Fibroblast of peridontal ligament (primary cell): ENCODE results near the gene PSRC1.

ENCODE experiments used
- DNase-seq: peaks from one replicate; pipeline ENCODE4 v3.0.0-alpha.2; 2010; ENCODE audit errors: extremely low read depth

PSRC1 gene

GRCh38 chr1:109258481-109259466 is 24.2 kb downstream of the PSRC1 start:
- no peak for DNase-seq

GRCh38 chr1:109257682-109258421 is 25.1 kb downstream of the PSRC1 start:
- no peak for DNase-seq

- DNase-seq = no peak
These were observed 25.8 kb downstream of the PSRC1 start for GRCh38 chr1:109256971-109257681.

DNA sequence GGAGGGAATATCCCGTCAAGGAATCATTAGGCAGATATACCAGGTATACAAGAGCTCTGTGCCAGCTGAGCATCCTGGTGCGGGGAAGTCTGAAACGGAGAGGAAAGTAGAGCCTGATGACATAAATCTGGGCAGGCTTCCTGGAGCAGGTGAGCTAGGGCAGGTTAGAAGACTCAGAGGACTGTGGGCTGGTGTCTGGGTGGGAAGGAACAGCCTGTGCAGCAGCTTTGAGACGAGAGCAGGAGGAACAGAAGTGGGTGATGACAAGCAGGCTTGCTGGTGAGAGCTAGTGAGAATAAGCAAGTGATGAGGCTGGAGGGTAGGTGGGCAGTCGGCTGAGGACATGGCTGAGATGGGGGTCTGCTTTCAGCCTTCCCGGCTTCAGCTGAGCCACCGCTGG is 26.9 kb downstream of the PSRC1 start:
- DNase-seq = no peak

- DNase-seq = no peak
These were observed 27.3 kb downstream of the PSRC1 start for GRCh38 chr1:109255678-109256077.

GRCh38 chr1:109255097-109255651 is 27.8 kb downstream of the PSRC1 start:
- DNase-seq = no peak

- no peak for DNase-seq
These were observed 28.3 kb downstream of the PSRC1 start for GRCh38 chr1:109254621-109255096.

- no peak for DNase-seq
These were observed 28.9 kb downstream of the PSRC1 start for GRCh38 chr1:109253803-109254620.

DNA sequence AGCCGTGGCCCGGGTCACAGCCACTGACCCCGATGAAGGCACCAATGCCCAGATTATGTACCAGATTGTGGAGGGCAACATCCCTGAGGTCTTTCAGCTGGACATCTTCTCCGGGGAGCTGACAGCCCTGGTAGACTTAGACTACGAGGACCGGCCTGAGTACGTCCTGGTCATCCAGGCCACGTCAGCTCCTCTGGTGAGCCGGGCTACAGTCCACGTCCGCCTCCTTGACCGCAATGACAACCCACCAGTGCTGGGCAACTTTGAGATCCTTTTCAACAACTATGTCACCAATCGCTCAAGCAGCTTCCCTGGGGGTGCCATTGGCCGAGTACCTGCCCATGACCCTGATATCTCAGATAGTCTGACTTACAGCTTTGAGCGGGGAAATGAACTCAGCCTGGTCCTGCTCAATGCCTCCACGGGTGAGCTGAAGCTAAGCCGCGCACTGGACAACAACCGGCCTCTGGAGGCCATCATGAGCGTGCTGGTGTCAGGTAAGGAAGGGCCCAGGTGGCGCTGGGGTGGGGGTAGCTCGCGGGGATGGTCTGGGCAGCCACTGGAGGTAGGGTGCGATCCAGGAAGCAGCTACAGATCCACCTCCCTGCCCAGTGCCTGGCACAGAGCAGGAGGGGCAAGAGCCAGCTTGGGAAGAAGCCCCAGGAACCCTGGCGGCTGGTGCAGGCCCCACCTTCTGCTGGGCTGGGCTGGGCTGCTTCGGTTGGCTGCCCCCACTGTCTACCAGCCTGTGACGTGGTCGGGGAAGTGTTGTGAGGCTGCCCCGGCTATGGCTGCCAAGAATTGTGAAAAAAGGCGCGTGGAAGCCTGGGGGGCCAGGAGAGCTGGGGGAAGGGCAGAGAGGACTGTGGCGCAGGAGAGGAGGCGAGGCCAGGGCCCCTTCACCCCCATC is 29.8 kb downstream of the PSRC1 start:
- DNase-seq = no peak

GRCh38 chr1:109252167-109252892 is 30.6 kb downstream of the PSRC1 start:
- DNase-seq = no peak

- no peak for DNase-seq
These were observed 31.4 kb downstream of the PSRC1 start for GRCh38 chr1:109251277-109252166.

GRCh38 chr1:109250454-109251276 is 32.3 kb downstream of the PSRC1 start:
- no peak for DNase-seq

DNA sequence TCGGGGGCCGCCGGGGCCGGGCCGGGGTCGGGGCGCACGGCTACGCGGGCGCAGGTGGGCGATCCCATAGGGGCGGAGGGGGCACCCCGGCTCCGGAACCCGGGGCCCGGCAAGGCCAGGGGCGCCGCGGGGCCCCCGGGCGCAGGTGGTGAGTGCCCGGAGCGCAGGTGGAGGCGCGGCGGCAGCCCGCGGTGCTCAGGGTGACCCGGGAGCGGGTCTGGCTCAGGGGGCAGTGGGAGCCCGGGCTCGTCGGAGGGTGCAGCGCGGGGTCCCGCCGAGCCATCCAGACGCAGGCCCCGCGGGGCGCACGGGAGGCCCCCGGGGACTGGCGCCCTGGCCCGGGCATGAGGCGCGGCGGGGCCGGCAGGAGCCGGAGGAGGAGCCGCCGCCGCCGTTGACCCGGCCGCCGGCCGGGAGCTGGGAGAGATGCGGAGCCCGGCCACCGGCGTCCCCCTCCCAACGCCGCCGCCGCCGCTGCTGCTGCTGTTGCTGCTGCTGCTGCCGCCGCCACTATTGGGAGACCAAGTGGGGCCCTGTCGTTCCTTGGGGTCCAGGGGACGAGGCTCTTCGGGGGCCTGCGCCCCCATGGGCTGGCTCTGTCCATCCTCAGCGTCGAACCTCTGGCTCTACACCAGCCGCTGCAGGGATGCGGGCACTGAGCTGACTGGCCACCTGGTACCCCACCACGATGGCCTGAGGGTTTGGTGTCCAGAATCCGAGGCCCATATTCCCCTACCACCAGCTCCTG is 33.1 kb downstream of the PSRC1 start:
- no peak for DNase-seq

DNA sequence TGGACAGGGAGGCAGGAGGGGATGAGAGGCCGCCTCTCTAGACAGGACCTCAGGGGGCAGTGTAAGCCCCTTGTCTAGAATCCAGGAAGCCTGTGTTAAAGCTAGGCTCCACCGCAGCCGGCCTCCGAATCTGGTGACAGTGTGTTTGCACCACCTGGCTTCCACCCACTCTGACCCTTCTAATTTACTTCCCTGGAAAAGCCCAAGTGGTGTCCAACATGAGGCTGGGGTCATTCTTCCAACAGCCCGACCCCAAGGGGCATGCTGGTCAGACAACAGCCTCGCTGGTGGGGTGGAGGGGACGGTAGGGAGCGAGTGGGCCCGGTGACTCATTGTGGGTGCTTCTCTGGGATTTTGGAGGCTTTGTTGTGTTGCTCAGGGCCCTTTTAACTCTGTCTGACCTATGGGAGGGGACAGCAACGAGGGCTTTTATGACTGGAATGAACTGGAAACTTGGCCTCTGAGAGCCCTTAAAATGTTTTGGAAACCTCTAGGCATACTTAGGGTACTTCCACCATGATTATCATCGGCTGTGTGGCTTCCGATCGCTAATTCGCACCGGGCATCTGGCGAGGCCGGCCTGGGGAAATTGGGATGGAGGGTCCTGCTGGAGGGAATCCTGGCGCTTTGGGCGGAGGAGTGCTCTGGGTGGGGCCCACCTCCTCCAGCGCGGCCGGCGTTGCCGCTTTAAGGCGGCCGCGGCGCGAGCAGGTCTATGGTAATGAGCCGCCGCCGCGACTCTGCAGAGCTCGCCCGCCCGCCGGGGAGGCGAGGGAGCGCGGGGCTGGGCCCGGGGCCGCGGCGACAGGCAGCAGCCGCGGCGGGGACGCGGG is 33.9 kb downstream of the PSRC1 start, which contains the start of gene CELSR2:
Gene CELSR2, plus strand, starts transcription at position 743 of the 833 bp plus-strand sequence. CDS start 541 bp downstream, outside the sequence.
- peak; percentile 35 for DNase-seq

DNA sequence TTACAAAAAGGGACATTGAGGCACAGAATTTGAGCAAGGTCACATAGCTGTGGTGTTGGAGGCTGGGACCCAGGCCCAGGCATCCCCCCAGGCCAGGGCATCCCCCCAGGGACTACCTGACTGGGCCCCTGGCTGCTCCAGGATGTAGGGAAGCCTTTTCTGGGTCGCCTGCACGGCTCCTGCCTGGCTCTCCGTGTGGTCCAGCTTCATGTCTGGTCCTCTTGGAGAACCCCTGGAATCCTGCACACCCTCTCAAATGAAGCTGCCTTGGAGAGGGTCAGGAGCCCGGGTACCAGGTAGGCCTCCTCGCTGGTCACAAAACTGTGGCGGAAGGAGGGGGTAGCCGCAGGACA is 34.5 kb downstream of the PSRC1 start:
- DNase-seq = no peak
